Transverse colon (tissue), 3 donors: ENCODE results near the gene EEPD1.

ENCODE experiments used
- EP300 ChIP-seq: sonication (generic); formaldehyde crosslinking; IDR thresholded peaks from one replicate; pipeline ENCODE4 v1.6.1; 2017; ENCODE audit warnings: antibody characterized with exemption, low read depth
- TF ChIP-seq, protein P1 (sequence below), 5 experiments: fragments of 200-600 bp in 3 of 5; fragments of 450-650 bp in 2 of 5; sonication (generic) in 3 of 5; IDR thresholded peaks; 1 replicate in 2 of 5; 2 replicates in 3 of 5; pipeline ENCODE4 v1.5.1; 2016 to 2017; ENCODE audit warnings: antibody characterized with exemption in 5 of 5, inconsistent platforms in 3 of 5, mild to moderate bottlenecking in 2 of 5, moderate library complexity in 1 of 5

DNA sequence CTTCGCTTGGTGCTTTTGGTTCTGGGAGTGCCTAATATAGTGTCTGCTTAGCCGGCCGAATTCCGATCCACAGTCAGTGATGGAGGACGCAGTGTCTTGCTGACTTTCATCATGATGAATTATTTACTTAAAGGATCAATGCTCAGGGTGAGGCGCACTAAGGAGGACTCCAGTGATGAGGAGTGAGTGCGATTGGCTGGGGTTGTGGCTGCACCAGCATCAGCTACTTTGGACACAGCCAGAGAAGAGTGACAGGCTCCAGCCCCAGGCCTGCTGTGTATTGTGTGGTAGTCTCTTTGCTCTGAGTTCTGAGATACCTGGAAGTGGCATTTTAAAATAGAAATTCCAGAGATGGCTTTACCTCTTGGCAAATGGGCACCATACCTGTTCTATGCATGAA, 163.3 kb downstream of the EEPD1 start:
- TF ChIP-seq, protein P1, sequence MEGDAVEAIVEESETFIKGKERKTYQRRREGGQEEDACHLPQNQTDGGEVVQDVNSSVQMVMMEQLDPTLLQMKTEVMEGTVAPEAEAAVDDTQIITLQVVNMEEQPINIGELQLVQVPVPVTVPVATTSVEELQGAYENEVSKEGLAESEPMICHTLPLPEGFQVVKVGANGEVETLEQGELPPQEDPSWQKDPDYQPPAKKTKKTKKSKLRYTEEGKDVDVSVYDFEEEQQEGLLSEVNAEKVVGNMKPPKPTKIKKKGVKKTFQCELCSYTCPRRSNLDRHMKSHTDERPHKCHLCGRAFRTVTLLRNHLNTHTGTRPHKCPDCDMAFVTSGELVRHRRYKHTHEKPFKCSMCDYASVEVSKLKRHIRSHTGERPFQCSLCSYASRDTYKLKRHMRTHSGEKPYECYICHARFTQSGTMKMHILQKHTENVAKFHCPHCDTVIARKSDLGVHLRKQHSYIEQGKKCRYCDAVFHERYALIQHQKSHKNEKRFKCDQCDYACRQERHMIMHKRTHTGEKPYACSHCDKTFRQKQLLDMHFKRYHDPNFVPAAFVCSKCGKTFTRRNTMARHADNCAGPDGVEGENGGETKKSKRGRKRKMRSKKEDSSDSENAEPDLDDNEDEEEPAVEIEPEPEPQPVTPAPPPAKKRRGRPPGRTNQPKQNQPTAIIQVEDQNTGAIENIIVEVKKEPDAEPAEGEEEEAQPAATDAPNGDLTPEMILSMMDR (IDR thresholded peaks at IDR 0.05): no peak
- no peak for TF ChIP-seq EP300
